DOHH2 (cell line): Measurements from ENCODE around the gene PPIL1.

Source experiments
- H3F3A ChIP-seq: fragments of 200-600 bp; sonication (generic), shearing (Covaris generic); 2 replicates; pipeline ENCODE4 v1.6.0; 2016; ENCODE audit warnings: antibody characterized with exemption, mild to moderate bottlenecking; ENCODE audit not compliant: control insufficient read depth, insufficient read depth
- H3K27ac ChIP-seq: fragments of 200-600 bp; sonication (generic); 2 replicates; pipeline ENCODE4 v1.5.1; 2014; ENCODE audit warnings: low read depth, mild to moderate bottlenecking, low read length, moderate library complexity
- H3K27me3 ChIP-seq: fragments of 200-600 bp; sonication (generic); 2 replicates; pipeline ENCODE4 v1.6.1; 2014; ENCODE audit warnings: mild to moderate bottlenecking, low read length, mixed read lengths; ENCODE audit not compliant: control insufficient read depth
- H3K36me3 ChIP-seq: fragments of 200-600 bp; sonication (generic); 2 replicates; pipeline ENCODE4 v1.6.1; 2014; ENCODE audit warnings: mild to moderate bottlenecking, low read length, moderate library complexity, mixed read lengths; ENCODE audit not compliant: control insufficient read depth
- H3K4me1 ChIP-seq: fragments of 200-600 bp; sonication (generic); 2 replicates; pipeline ENCODE4 v1.6.1; 2014; ENCODE audit warnings: mild to moderate bottlenecking, low read length, mixed read lengths; ENCODE audit not compliant: control insufficient read depth
- H3K4me2 ChIP-seq: fragments of 200-600 bp; sonication (generic); 2 replicates; pipeline ENCODE4 v1.6.0; 2014; ENCODE audit warnings: mild to moderate bottlenecking, low read length, moderate library complexity
- H3K4me3 ChIP-seq: fragments of 200-600 bp; sonication (generic); 2 replicates; pipeline ENCODE4 v1.5.1; 2014; ENCODE audit warnings: mild to moderate bottlenecking, low read length, mixed read lengths
- H3K79me2 ChIP-seq: fragments of 200-600 bp; sonication (generic); 2 replicates; pipeline ENCODE4 v1.6.1; 2014; ENCODE audit warnings: mild to moderate bottlenecking, low read length, mixed read lengths; ENCODE audit not compliant: control insufficient read depth
- H3K9me2 ChIP-seq: fragments of 200-600 bp; sonication (generic); replicated peaks from 2 replicates; pipeline ENCODE4 v1.6.1; 2014; ENCODE audit warnings: mild to moderate bottlenecking, low read length, mixed read lengths; ENCODE audit not compliant: control insufficient read depth
- H3K9me3 ChIP-seq: fragments of 200-600 bp; sonication (generic); 2 replicates; pipeline ENCODE4 v1.6.1; 2014; ENCODE audit warnings: antibody characterized with exemption, low read length, mixed read lengths; ENCODE audit not compliant: control insufficient read depth, insufficient read depth
- H4K20me1 ChIP-seq: fragments of 200-600 bp; sonication (generic); 2 replicates; pipeline ENCODE4 v1.6.0; 2014; ENCODE audit warnings: low read depth, mild to moderate bottlenecking, antibody characterized with exemption, low read length, moderate library complexity; ENCODE audit not compliant: control insufficient read depth, insufficient read depth
- EZH2phosphoT487 ChIP-seq: fragments of 200-600 bp; sonication (generic); IDR thresholded peaks from 2 replicates; pipeline ENCODE4 v1.6.1; 2017; ENCODE audit warnings: borderline replicate concordance, mild to moderate bottlenecking, antibody characterized with exemption, low read length, moderate library complexity, mixed read lengths
- TF ChIP-seq, protein P1 (sequence below): fragments of 200-600 bp; sonication (generic); IDR thresholded peaks from one replicate; pipeline ENCODE4 v1.5.1; 2014; ENCODE audit warnings: antibody characterized with exemption, mild to moderate bottlenecking, low read depth, low read length; ENCODE audit not compliant: poor library complexity, severe bottlenecking

PPIL1 gene

DNA sequence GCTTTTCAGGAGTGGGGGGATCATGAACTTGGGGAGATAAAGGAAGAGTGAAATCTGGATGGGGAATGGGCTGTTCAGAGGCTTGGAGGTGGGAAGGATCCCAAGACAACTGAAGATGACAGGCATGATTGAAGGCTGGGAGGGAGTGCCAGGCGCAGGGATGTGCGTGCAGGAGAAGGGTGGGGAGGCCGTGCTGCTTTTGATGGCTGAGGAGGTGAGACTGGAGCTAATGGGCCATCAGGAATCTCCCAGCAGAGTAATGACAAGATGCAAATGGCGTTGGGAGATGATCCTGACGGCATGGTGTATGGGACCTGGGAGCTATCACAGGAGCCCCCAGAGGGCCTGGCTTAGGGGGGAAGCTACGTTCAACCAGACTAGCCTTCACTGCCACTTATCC is 36.9 kb downstream of the PPIL1 start:
- Histone ChIP-seq H3K9me2 (no peaks in the 10 kb centered on the region), H3K27me3 (peaks cover 49% of the 10 kb centered on the region), H3K27ac (no peak overlapping the region), H3K79me2 (no peaks in the 10 kb centered on the region), H3K9me3 (no peaks in the 10 kb centered on the region), H4K20me1 (no peaks in the 10 kb centered on the region), H3K36me3 (no peaks in the 10 kb centered on the region), H3F3A (no peaks in the 10 kb centered on the region), H3K4me2 (no peak overlapping the region), H3K4me1 (peaks cover 4% of the 10 kb centered on the region; the same call in 1 of the 2 replicates), H3K4me3 (no peak overlapping the region)
- TF ChIP-seq EZH2phosphoT487, result no peak
- TF ChIP-seq, protein P1, sequence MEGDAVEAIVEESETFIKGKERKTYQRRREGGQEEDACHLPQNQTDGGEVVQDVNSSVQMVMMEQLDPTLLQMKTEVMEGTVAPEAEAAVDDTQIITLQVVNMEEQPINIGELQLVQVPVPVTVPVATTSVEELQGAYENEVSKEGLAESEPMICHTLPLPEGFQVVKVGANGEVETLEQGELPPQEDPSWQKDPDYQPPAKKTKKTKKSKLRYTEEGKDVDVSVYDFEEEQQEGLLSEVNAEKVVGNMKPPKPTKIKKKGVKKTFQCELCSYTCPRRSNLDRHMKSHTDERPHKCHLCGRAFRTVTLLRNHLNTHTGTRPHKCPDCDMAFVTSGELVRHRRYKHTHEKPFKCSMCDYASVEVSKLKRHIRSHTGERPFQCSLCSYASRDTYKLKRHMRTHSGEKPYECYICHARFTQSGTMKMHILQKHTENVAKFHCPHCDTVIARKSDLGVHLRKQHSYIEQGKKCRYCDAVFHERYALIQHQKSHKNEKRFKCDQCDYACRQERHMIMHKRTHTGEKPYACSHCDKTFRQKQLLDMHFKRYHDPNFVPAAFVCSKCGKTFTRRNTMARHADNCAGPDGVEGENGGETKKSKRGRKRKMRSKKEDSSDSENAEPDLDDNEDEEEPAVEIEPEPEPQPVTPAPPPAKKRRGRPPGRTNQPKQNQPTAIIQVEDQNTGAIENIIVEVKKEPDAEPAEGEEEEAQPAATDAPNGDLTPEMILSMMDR, result no peak

- H3K27me3 ChIP-seq, result peaks cover 49% of the 10 kb centered on the region
- no peak for TF ChIP-seq EZH2phosphoT487
- TF ChIP-seq, protein P1, result no peak
These were observed 37.6 kb downstream of the PPIL1 start for GRCh38 chr6:36837022-36837339.

GRCh38 chr6:36836111-36837021 is 38.2 kb downstream of the PPIL1 start:
- no peaks in the 10 kb centered on the region for H4K20me1 ChIP-seq
- no peak overlapping the region for H3K4me2 ChIP-seq
- no peak overlapping the region for H3K27ac ChIP-seq
- H3K4me1 ChIP-seq, result peaks cover 4% of the 10 kb centered on the region; the same call in 1 of the 2 replicates
- H3K9me3 ChIP-seq, result no peaks in the 10 kb centered on the region
- no peaks in the 10 kb centered on the region for H3F3A ChIP-seq
- no peak overlapping the region for H3K4me3 ChIP-seq
- peaks cover 49% of the 10 kb centered on the region for H3K27me3 ChIP-seq
- H3K9me2 ChIP-seq, result no peaks in the 10 kb centered on the region
- H3K79me2 ChIP-seq, result no peaks in the 10 kb centered on the region
- no peak for TF ChIP-seq EZH2phosphoT487
- TF ChIP-seq, protein P1, result peak; percentile 45
- no peaks in the 10 kb centered on the region for H3K36me3 ChIP-seq

More at GRCh38 chr6:36837022-36837339, 37.6 kb downstream of the PPIL1 start:
- Histone ChIP-seq H3K4me2 (no peak overlapping the region), H3K36me3 (no peaks in the 10 kb centered on the region), H3K79me2 (no peaks in the 10 kb centered on the region), H3K4me3 (no peak overlapping the region), H3K4me1 (peaks cover 4% of the 10 kb centered on the region; the same call in 1 of the 2 replicates), H3K27ac (no peak overlapping the region), H4K20me1 (no peaks in the 10 kb centered on the region), H3K9me3 (no peaks in the 10 kb centered on the region), H3F3A (no peaks in the 10 kb centered on the region), H3K9me2 (no peaks in the 10 kb centered on the region)
